Stimulated activated CD4-positive, alpha-beta T cell treated with anti-CD3 and anti-CD28 coated beads, Interleukin-1b, Interleukin-23, amount 100 ng/mL, for 48 hours (primary cell): ENCODE results near the gene PLEKHM3.
A peak's percentile ranks its signal among the peaks of the same experiment; 100 is the strongest.
"Not testable (repeated sequence)": the region's sequence is repeated elsewhere in the genome, so short reads cannot be mapped to it uniquely, and the experiment has no call there.

Experiments used
- DNase-seq: peaks from one replicate; pipeline ENCODE4 v3.0.0-alpha.2; 2020

Gene PLEKHM3

GRCh38 chr2:207914716-207915115, 110.6 kb downstream of the PLEKHM3 start:
- DNase-seq, result no peak

- no peak for DNase-seq
Measured at GRCh38 chr2:207913772-207914358, 111.5 kb downstream of the PLEKHM3 start.

- no peak for DNase-seq
Measured at GRCh38 chr2:207911856-207912255, 113.5 kb downstream of the PLEKHM3 start.

GRCh38 chr2:207911215-207911614, 114.1 kb downstream of the PLEKHM3 start:
- no peak for DNase-seq

- not testable (repeated sequence) for DNase-seq
Measured at GRCh38 chr2:207906495-207906894, 118.8 kb downstream of the PLEKHM3 start.

GRCh38 chr2:207905546-207905945, 119.8 kb downstream of the PLEKHM3 start:
- DNase-seq, result no peak

GRCh38 chr2:207903236-207903635, 122.1 kb downstream of the PLEKHM3 start:
- DNase-seq, result no peak

GRCh38 chr2:207902821-207903220, 122.5 kb downstream of the PLEKHM3 start:
- DNase-seq, result no peak

GRCh38 chr2:207901829-207902228, 123.5 kb downstream of the PLEKHM3 start:
- no peak for DNase-seq

GRCh38 chr2:207901401-207901800, 123.9 kb downstream of the PLEKHM3 start:
- DNase-seq, result no peak

- DNase-seq, result no peak
Measured at GRCh38 chr2:207898354-207898695, 127.0 kb downstream of the PLEKHM3 start.

- DNase-seq, result no peak
Measured at GRCh38 chr2:207897541-207898353, 127.6 kb downstream of the PLEKHM3 start.

- DNase-seq, result no peak
Measured at GRCh38 chr2:207896525-207897285, 128.6 kb downstream of the PLEKHM3 start.

GRCh38 chr2:207895274-207895860, 130.0 kb downstream of the PLEKHM3 start:
- no peak for DNase-seq

GRCh38 chr2:207892716-207893402, 132.5 kb downstream of the PLEKHM3 start:
- DNase-seq, result no peak

- no peak for DNase-seq
Measured at GRCh38 chr2:207891086-207891844, 134.1 kb downstream of the PLEKHM3 start.

GRCh38 chr2:207887500-207887899, 137.8 kb downstream of the PLEKHM3 start:
- DNase-seq, result no peak

- no peak for DNase-seq
Measured at GRCh38 chr2:207885010-207885409, 140.3 kb downstream of the PLEKHM3 start.

GRCh38 chr2:207884127-207884526, 141.2 kb downstream of the PLEKHM3 start:
- no peak for DNase-seq

GRCh38 chr2:207883002-207883780, 142.1 kb downstream of the PLEKHM3 start:
- DNase-seq, result peak; percentile 1

- DNase-seq, result no peak
Measured at GRCh38 chr2:207881902-207882301, 143.4 kb downstream of the PLEKHM3 start.
